HEK293 (cell line): ENCODE results near the gene ASCC1.

Experiments
- ELK4 ChIP-seq: IDR thresholded peaks from 2 replicates; pipeline ENCODE4 v1.6.1; 2011; ENCODE audit warnings: mild to moderate bottlenecking, low read depth, low read length, borderline replicate concordance
- GFI1B ChIP-seq: fragments of 450-650 bp; formaldehyde crosslinking; IDR thresholded peaks from 2 replicates; pipeline ENCODE4 v1.5.1; 2016; ENCODE audit warnings: missing biosample characterization, missing genetic modification characterization
- HIC1 ChIP-seq: fragments of 450-650 bp; formaldehyde crosslinking; IDR thresholded peaks from 2 replicates; pipeline ENCODE4 v1.5.1; 2016; ENCODE audit warnings: missing biosample characterization, missing genetic modification characterization
- HOXC10 ChIP-seq: sonication (generic); formaldehyde crosslinking; IDR thresholded peaks from 2 replicates; pipeline ENCODE4 v1.8.1; 2023; ENCODE audit warnings: mild to moderate bottlenecking, missing genetic modification reagents
- KLF16 ChIP-seq: fragments of 450-650 bp; formaldehyde crosslinking; IDR thresholded peaks from 2 replicates; pipeline ENCODE4 v1.5.1; 2017; ENCODE audit warnings: missing biosample characterization, missing genetic modification characterization
- KLF7 ChIP-seq: fragments of 450-650 bp; formaldehyde crosslinking; IDR thresholded peaks from 2 replicates; pipeline ENCODE4 v1.5.1; 2016; ENCODE audit warnings: missing biosample characterization, missing genetic modification characterization, borderline replicate concordance
- SCRT2 ChIP-seq: fragments of 450-650 bp; formaldehyde crosslinking; IDR thresholded peaks from 2 replicates; pipeline ENCODE4 v1.5.1; 2016; ENCODE audit warnings: missing biosample characterization, missing genetic modification characterization
- ZNF10 ChIP-seq: fragments of 450-650 bp; formaldehyde crosslinking; IDR thresholded peaks from 2 replicates; pipeline ENCODE4 v1.5.1; 2017; ENCODE audit warnings: missing biosample characterization, missing genetic modification characterization
- ZNF112 ChIP-seq: fragments of 450-650 bp; formaldehyde crosslinking; IDR thresholded peaks from 2 replicates; pipeline ENCODE4 v1.5.0; 2017; ENCODE audit warnings: missing biosample characterization, missing genetic modification characterization
- ZNF202 ChIP-seq: fragments of 450-650 bp; formaldehyde crosslinking; IDR thresholded peaks from 2 replicates; pipeline ENCODE4 v1.5.1; 2016; ENCODE audit warnings: missing biosample characterization, missing genetic modification characterization, borderline replicate concordance
- ZNF214 ChIP-seq: fragments of 450-650 bp; formaldehyde crosslinking; IDR thresholded peaks from 2 replicates; pipeline ENCODE4 v1.5.1; 2017; ENCODE audit warnings: missing biosample characterization, mild to moderate bottlenecking, missing genetic modification characterization, borderline replicate concordance
- ZNF223 ChIP-seq: fragments of 450-650 bp; formaldehyde crosslinking; IDR thresholded peaks from 2 replicates; pipeline ENCODE4 v1.5.1; 2016; ENCODE audit warnings: missing biosample characterization, missing genetic modification characterization
- ZNF23 ChIP-seq: fragments of 450-650 bp; formaldehyde crosslinking; IDR thresholded peaks from 2 replicates; pipeline ENCODE4 v1.5.1; 2016; ENCODE audit warnings: missing biosample characterization, missing genetic modification characterization, borderline replicate concordance
- ZNF24 ChIP-seq: fragments of 450-650 bp; formaldehyde crosslinking; IDR thresholded peaks from 2 replicates; pipeline ENCODE4 v1.5.1; 2016; ENCODE audit warnings: missing biosample characterization, missing genetic modification characterization
- ZNF292 ChIP-seq: fragments of 450-650 bp; formaldehyde crosslinking; IDR thresholded peaks from 2 replicates; pipeline ENCODE4 v1.5.1; 2016; ENCODE audit warnings: low read depth, missing biosample characterization, missing genetic modification characterization, borderline replicate concordance
- ZNF302 ChIP-seq: fragments of 450-650 bp; formaldehyde crosslinking; IDR thresholded peaks from 2 replicates; pipeline ENCODE4 v1.5.1; 2016; ENCODE audit warnings: missing biosample characterization, missing genetic modification characterization, low read depth
- ZNF354C ChIP-seq: fragments of 450-650 bp; formaldehyde crosslinking; IDR thresholded peaks from 2 replicates; pipeline ENCODE4 v1.5.1; 2016; ENCODE audit warnings: missing biosample characterization, missing genetic modification characterization, low read depth, borderline replicate concordance
- ZNF394 ChIP-seq: fragments of 450-650 bp; formaldehyde crosslinking; IDR thresholded peaks from 2 replicates; pipeline ENCODE4 v1.5.1; 2016; ENCODE audit warnings: missing biosample characterization, missing genetic modification characterization, mild to moderate bottlenecking, moderate library complexity, borderline replicate concordance
- ZNF398 ChIP-seq: fragments of 450-650 bp; formaldehyde crosslinking; IDR thresholded peaks from 2 replicates; pipeline ENCODE4 v1.5.1; 2017; ENCODE audit warnings: missing biosample characterization, missing genetic modification characterization
- ZNF473 ChIP-seq: fragments of 450-650 bp; formaldehyde crosslinking; IDR thresholded peaks from 2 replicates; pipeline ENCODE4 v1.5.1; 2017; ENCODE audit warnings: missing biosample characterization, missing genetic modification characterization
- ZNF529 ChIP-seq: fragments of 450-650 bp; formaldehyde crosslinking; IDR thresholded peaks from 2 replicates; pipeline ENCODE4 v1.5.1; 2017; ENCODE audit warnings: missing genetic modification characterization, missing biosample characterization; ENCODE audit not compliant: insufficient replicate concordance
- ZNF560 ChIP-seq: fragments of 450-650 bp; formaldehyde crosslinking; IDR thresholded peaks from 2 replicates; pipeline ENCODE4 v1.5.1; 2017; ENCODE audit warnings: missing biosample characterization, missing genetic modification characterization, borderline replicate concordance
- ZNF561 ChIP-seq: fragments of 450-650 bp; IDR thresholded peaks from 2 replicates; pipeline ENCODE4 v1.5.1; 2018; ENCODE audit warnings: missing biosample characterization, missing genetic modification characterization, borderline replicate concordance
- ZNF585B ChIP-seq: fragments of 450-650 bp; formaldehyde crosslinking; IDR thresholded peaks from 2 replicates; pipeline ENCODE4 v1.5.1; 2016; ENCODE audit warnings: missing biosample characterization, missing genetic modification characterization
- ZNF621 ChIP-seq: fragments of 450-650 bp; formaldehyde crosslinking; IDR thresholded peaks from 2 replicates; pipeline ENCODE4 v1.5.1; 2017; ENCODE audit warnings: missing biosample characterization, missing genetic modification characterization
- ZNF624 ChIP-seq: fragments of 450-650 bp; formaldehyde crosslinking; IDR thresholded peaks from 2 replicates; pipeline ENCODE4 v1.5.1; 2017; ENCODE audit warnings: missing biosample characterization, missing genetic modification characterization
- ZNF645 ChIP-seq: fragments of 450-650 bp; formaldehyde crosslinking; IDR thresholded peaks from 2 replicates; pipeline ENCODE4; 2016; ENCODE audit warnings: missing biosample characterization, missing genetic modification characterization
- ZNF654 ChIP-seq: fragments of 450-650 bp; formaldehyde crosslinking; IDR thresholded peaks from 2 replicates; pipeline ENCODE4 v1.5.1; 2016; ENCODE audit warnings: low read depth, missing biosample characterization, missing genetic modification characterization
- ZNF670 ChIP-seq: fragments of 450-650 bp; formaldehyde crosslinking; IDR thresholded peaks from 2 replicates; pipeline ENCODE4 v1.5.1; 2016; ENCODE audit warnings: missing biosample characterization, missing genetic modification characterization, low read depth
- ZNF677 ChIP-seq: fragments of 450-650 bp; IDR thresholded peaks from 2 replicates; pipeline ENCODE4 v1.5.0; 2018; ENCODE audit warnings: missing biosample characterization, mild to moderate bottlenecking, missing genetic modification characterization, moderate library complexity
- ZNF692 ChIP-seq: fragments of 450-650 bp; formaldehyde crosslinking; IDR thresholded peaks from 2 replicates; pipeline ENCODE4 v1.5.1; 2016; ENCODE audit warnings: missing biosample characterization, missing genetic modification characterization
- ZNF747 ChIP-seq: fragments of 450-650 bp; formaldehyde crosslinking; IDR thresholded peaks from 2 replicates; pipeline ENCODE4 v1.5.1; 2016; ENCODE audit warnings: missing biosample characterization, missing genetic modification characterization
- ZNF776 ChIP-seq: fragments of 450-650 bp; formaldehyde crosslinking; IDR thresholded peaks from 2 replicates; pipeline ENCODE4 v1.5.0; 2017; ENCODE audit warnings: missing biosample characterization, missing genetic modification characterization, borderline replicate concordance

ASCC1 gene

GRCh38 chr10:72260239-72260975 lies 44.3 kb upstream of the ASCC1 start (continued):
- TF ChIP-seq ZNF645 (tag by site-specific recombination) = no peak
- TF ChIP-seq ZNF24 (tag by site-specific recombination) = peak; percentile 78
- no peak for TF ChIP-seq HIC1 (tag by site-specific recombination)
- peak; percentile 100 for TF ChIP-seq ZNF561
- TF ChIP-seq KLF16 (tag by site-specific recombination) = peak; percentile 85
- TF ChIP-seq ELK4 = no peak
- no peak for TF ChIP-seq ZNF621 (tag by site-specific recombination)
- TF ChIP-seq ZNF223 (tag by site-specific recombination) = no peak
- no peak for TF ChIP-seq ZNF354C (tag by site-specific recombination)
- TF ChIP-seq ZNF10 (tag by site-specific recombination) = 0 out of 2 replicates have a peak, but pooled peaks have one; percentile 15
- TF ChIP-seq ZNF776 (tag by site-specific recombination) = no peak
- TF ChIP-seq ZNF677 (tag by site-specific recombination) = no peak
- no peak for TF ChIP-seq SCRT2 (tag by site-specific recombination)
- TF ChIP-seq ZNF747 = no peak
- no peak for TF ChIP-seq ZNF585B
- TF ChIP-seq ZNF398 (tag by site-specific recombination) = peak; percentile 99
- no peak for TF ChIP-seq ZNF624 (tag by site-specific recombination)
- no peak for TF ChIP-seq ZNF560 (tag by site-specific recombination)
- no peak for TF ChIP-seq HOXC10 (CRISPR knock-in tag)
- no peak for TF ChIP-seq ZNF473 (tag by site-specific recombination)
- no peak for TF ChIP-seq ZNF394 (tag by site-specific recombination)
- TF ChIP-seq ZNF23 = no peak
- TF ChIP-seq ZNF214 (tag by site-specific recombination) = no peak
- no peak for TF ChIP-seq ZNF529
- TF ChIP-seq ZNF692 = peak; percentile 89
- no peak for TF ChIP-seq ZNF292
- no peak for TF ChIP-seq ZNF654 (tag by site-specific recombination)
- no peak for TF ChIP-seq ZNF112
- no peak for TF ChIP-seq GFI1B (tag by site-specific recombination)
- 0 out of 2 replicates have a peak, but pooled peaks have one; percentile 39 for TF ChIP-seq KLF7 (tag by site-specific recombination)
- TF ChIP-seq ZNF302 (tag by site-specific recombination) = no peak
- TF ChIP-seq ZNF670 = no peak
- no peak for TF ChIP-seq ZNF202 (tag by site-specific recombination)
